GM04503 (cell line): ENCODE results near the gene TFDP2.

Experiments used
- DNase-seq: peaks from one replicate; pipeline ENCODE4 v3.0.0-alpha.2; 2012; ENCODE audit warnings: low read depth

Gene TFDP2

DNA sequence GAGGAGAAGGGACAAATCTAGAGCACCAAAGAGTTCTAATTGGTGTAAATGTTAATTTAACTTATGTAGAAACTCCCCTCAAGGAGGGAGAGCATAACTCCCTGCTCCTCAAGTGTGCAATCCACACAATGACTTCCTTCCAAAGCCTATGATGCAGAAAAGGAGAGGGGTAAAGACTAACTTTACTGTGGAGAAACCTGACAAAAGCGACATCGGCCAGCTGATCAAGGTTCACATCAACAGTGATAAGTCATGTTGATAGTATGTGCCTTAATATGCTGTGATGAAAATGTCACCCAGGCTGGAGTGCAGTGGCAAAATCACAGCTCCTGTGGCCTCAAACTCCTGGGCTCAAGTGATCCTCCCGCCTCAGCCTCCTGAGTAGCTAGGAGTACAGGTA lies 76.5 kb downstream of the TFDP2 start:
- DNase-seq = no peak

DNA sequence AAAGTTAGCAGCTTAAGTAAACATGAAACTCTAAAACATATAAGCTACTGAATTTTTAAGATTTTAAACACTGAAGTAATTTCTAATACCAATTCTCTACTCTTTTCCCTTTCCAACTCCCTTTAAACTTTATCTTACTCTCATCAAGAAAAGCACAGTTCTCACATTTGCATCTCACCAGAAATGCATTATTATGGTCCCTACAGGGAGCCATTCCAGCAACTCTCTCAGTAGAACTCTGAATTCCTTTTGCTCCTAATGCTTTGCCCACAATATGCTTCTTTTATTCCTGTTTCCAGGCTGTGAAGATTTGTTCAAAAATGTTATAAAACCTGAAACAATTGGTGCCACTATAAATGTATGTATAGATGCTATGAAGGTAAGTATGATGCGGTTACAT lies 83.4 kb downstream of the TFDP2 start:
- no peak for DNase-seq

GRCh38 chr3:142065344-142065743 lies 84.0 kb downstream of the TFDP2 start:
- DNase-seq = no peak

DNA sequence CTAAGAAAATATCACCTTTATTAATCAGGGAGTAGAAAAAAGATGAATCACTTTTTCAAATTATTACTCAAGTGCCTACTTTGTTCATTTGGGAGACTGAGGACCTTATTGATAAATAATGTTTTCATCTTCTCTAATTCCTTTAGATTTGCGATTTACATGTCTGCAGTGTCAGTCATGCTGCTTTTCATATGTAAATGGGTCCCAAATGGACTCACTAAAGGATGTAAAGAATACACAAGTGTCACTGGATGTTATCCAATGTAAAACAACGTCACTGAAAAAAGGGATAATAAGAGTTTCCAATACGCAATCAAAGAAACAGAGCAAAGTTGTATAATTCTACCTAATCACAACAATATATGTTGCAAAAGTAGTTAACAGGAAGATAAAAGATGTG lies 84.9 kb downstream of the TFDP2 start:
- no peak for DNase-seq

DNA sequence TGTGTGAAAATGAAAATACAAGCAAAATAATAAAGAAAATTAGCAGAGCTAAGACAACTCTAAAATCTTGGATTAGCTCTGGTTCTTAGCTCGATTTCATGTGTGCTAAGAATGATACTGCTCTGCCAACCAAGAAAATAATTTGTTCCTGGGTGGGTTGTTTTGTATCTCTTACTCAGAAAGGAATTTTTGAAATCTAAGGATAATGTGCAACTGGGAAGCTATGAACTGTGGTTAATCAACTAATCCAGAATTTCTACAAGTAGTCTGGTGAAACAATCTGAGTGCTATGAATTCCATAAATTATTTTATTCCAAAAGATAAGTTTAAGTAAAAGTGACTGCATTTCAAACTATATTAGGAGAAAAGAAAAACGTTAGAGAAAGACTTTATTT lies 92.0 kb downstream of the TFDP2 start:
- peak; percentile 5 for DNase-seq

DNA sequence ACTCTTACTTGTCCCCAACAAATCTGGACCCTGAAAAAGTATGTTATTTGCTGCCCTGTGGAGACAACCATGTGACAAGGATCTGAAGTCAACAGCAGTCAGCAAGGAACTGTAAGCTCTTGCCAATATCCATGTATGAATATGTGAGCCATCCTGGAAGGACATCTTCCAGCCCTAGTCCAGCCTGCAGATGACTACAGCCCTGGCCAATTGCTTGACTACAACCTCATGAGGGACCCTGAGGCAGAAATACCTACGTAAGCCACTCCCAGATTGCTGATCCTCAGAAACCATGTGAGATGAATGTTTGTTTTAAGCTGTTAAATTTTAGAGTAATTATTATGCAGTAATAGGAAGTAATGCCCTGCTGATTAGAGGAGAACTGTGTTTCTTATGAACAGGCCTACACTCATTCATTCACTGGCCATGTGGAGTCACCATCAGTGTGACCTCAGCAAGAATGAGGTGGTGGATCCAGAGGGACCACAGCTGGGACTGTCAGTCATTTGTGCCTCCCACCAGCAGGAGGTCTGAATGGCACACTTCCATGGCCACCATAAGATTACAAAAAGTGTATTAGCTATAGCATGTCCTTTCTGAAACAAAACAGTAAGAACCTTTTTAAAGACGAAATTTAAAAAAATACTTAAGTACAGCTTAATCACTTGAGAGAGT lies 92.6 kb downstream of the TFDP2 start:
- no peak for DNase-seq

GRCh38 chr3:142053835-142054234 lies 95.5 kb downstream of the TFDP2 start:
- DNase-seq = no peak

- no peak for DNase-seq
Observed at GRCh38 chr3:142053244-142053643, 96.1 kb downstream of the TFDP2 start.

DNA sequence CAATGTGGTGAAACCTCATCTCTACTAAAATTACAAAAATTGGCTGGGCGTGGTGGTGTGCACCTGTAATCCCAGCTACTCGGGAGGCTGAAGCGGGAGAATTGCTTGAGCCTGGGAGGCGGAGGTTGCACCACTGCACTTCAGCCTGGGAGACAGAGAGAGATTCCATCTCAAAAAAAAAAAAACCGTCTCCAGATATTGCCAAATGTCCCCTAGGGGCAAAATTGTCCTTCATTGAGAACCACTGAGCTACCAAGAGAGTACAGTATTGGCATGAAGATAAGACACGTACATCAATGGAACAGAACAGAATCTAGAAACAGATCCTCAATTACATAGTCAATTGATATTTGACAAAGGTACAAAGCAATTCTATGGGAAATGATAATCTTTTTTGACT lies 98.0 kb downstream of the TFDP2 start:
- DNase-seq = no peak

- no peak for DNase-seq
Observed at GRCh38 chr3:142047021-142047369, 102.3 kb downstream of the TFDP2 start.

DNA sequence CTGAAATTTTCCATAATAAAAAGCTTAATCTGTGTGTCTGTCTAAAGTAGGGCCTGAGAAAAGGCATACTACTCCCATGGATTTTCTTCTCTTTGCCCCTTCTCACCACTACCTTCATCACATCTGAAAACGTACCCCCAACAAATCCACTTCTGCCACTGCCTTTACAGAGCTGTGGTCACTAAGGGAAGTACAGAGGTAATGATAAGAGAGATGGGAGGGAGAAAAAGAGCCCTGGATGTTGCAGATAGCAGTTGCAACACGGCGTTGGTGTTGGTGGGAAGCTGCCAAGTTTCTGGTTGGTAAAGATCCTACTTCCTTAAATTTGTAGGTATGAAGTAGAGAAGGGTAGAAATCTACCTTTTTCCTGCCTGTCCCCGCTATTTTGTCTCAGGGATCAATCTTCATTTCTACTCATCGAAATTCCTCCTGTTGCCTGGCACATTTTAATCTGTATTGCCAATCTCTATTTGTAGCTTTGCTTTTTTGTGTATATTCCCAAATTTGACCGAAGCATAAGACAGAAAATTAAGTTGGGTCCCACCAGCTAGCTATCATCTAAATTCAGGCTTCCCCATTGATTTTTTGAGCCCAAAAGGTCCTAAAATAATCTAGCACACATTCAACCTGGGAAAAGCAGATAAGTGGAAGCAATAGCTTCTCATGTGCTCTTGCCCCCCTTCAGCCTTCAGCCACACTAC lies 102.9 kb downstream of the TFDP2 start:
- no peak for DNase-seq

- DNase-seq = no peak
Observed at GRCh38 chr3:142040941-142041491, 108.3 kb downstream of the TFDP2 start.

DNA sequence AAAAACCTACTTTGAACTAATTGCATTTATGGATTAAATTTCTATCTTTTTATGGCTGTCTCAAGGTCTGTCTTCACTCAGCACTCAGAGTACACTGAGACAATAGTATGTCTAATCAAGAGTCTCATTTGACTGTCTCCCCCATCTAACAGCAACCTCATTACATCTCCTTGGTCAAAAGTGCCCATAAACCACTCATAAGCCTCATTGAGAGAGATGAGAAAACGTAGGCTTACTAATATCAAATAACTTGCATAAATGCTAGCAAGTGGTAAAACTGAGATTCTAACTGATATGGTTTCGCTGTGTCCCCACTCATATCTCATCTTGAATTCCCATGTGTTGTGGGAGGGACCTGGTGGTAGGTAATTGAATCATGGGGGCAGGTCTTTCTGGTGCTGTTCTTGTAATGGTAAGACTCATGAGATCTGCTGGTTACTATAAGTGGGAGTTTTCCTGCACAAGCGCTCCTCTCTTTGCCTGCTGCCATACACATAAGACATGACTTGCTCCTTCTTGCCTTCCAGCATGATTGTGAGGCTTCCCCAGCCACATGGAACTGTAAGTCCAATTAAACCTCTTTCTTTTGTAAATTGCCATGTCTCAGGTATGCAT lies 113.9 kb downstream of the TFDP2 start:
- no peak for DNase-seq

- no peak for DNase-seq
Observed at GRCh38 chr3:142033292-142033691, 116.1 kb downstream of the TFDP2 start.

DNA sequence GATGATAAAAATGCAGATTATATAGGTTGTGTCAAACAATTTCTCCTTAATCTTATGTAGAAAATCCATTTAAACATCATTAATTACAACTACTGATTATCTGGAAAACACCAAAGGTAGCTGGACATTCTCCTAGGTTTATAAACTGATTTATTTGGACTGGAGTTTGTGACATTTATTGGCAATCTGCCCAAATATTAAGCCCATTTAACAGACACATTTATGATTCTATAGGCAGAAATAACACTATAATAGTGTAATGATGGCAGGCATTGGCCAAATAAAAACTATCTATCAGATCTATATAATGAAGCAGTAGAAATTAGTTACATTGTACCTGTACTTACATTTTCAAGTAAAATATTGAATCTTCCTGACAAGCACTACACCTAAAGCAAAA lies 117.8 kb downstream of the TFDP2 start:
- DNase-seq = no peak

- no peak for DNase-seq
Observed at GRCh38 chr3:142029791-142030190, 119.6 kb downstream of the TFDP2 start.

- no peak for DNase-seq
Observed at GRCh38 chr3:142029052-142029642, 120.2 kb downstream of the TFDP2 start.

- DNase-seq = peak; percentile 39
Observed at GRCh38 chr3:142028243-142028777, 121.0 kb downstream of the TFDP2 start.

DNA sequence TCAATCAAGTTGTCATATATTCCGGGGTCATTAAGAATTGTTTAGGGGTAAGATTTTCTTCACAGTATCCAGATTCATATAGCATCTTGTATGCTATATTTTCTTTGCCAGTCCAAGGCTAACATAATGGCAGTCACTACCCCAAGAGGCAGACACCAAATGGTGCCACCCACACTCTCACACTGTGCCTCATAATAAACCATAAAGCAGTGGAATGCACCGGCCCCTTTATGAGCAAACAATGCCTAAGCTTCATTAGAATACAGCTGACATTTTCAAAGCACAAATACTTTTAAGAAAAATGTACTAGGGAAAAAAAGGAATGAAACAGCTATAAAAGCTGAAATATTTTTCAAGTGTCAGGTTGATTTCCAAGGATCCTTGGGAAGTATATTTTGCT lies 121.6 kb downstream of the TFDP2 start:
- DNase-seq = peak; percentile 10

GRCh38 chr3:142027300-142027699 lies 122.0 kb downstream of the TFDP2 start:
- no peak for DNase-seq

- no peak for DNase-seq
Observed at GRCh38 chr3:142026333-142026732, 123.0 kb downstream of the TFDP2 start.

DNA sequence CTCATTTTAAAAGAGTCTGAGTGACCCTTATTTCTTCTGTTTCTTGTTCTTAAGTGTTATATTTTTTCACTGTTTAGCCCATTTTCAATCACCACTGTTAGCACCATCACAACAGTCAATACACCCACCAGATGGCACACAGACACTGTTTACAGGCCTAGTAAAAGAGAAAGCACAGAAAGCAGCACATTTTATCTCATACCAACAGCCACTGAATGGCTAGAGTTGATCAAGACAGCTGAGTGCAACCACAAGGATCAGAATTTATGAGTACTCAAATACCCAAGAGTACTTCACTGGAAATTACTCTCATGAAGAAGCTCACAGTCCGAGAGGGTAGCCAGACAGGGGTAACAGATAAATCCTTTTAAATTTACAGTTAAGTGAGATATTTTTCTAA lies 127.0 kb downstream of the TFDP2 start:
- no peak for DNase-seq

GRCh38 chr3:142021127-142021526 lies 128.2 kb downstream of the TFDP2 start:
- no peak for DNase-seq
